Hematopoietic multipotent progenitor cell treated with erythropoietin and hydrocortisone succinate and interleukin-3 and kit ligand, for 8 days (in vitro differentiated cells): ENCODE results near the gene PARP12.

Source experiments
- DNase-seq: peaks from one replicate; pipeline ENCODE4 v3.0.0-alpha.2; 2015

The PARP12 gene

DNA sequence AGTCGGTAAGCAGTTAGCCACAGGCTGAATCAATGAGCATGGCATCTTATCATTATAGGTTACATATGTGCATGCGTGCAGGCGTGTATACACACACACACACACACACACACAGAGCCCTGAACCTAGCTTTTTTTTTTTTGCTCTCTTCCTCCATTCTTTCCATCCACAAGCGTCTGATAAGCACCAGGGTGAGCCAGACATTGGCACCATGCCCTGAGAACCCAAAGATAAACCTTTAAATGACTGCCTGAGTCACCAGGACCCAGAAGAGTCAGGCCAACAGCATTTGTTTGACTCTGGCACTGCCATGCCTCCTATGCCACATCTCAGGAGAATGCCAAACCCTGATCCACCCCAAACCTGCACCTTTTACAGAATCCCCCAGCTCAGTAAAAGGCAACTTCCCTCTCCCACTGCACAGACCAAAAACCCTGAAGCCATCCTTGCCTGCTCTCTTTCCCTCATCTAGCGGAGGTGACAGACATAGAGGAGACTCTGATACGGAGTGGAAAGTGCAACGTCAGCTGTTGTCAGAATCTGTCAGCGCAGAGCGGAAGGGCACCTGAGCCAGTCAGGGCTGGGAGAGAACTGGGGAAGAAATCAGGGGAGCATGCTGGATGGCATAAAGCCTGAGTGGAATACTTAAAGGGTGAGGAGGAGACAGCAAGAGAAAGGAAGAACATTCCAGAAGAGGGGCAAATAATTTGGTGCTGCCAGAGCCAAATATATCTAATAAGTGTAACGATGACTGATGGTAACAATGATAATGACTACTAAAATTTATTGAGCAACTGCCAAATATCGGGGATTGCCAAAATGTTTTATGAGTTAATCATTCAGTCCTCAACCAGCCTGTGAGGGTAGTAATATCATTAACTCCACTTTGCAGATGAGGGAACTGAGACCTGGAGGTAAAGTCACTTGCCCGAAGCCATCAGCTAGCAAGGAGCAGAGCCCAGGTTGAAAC, 3.2 kb downstream of the PARP12 start:
- peak; percentile 99 for DNase-seq

- no peak for DNase-seq
These were observed 4.2 kb downstream of the PARP12 start for GRCh38 chr7:140058517-140058916.

DNA sequence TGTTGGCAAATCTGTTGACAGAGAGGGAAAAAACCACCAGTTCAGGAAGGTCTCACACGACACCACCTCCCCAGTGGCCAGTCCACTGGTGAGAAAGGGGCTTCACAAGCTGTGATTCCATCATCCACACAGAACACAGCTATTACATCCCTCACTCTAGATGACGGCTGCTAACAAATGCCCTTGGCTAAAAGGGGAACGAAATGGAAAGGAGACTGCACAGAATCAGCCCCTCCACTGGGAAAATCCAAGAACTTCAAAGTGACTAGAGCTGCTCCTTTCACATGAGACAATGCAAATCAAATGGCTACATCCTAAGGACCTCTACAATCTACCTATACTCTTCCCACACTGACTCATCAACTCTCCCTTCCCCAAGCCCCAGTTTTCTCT, 5.6 kb downstream of the PARP12 start:
- DNase-seq, result no peak

DNA sequence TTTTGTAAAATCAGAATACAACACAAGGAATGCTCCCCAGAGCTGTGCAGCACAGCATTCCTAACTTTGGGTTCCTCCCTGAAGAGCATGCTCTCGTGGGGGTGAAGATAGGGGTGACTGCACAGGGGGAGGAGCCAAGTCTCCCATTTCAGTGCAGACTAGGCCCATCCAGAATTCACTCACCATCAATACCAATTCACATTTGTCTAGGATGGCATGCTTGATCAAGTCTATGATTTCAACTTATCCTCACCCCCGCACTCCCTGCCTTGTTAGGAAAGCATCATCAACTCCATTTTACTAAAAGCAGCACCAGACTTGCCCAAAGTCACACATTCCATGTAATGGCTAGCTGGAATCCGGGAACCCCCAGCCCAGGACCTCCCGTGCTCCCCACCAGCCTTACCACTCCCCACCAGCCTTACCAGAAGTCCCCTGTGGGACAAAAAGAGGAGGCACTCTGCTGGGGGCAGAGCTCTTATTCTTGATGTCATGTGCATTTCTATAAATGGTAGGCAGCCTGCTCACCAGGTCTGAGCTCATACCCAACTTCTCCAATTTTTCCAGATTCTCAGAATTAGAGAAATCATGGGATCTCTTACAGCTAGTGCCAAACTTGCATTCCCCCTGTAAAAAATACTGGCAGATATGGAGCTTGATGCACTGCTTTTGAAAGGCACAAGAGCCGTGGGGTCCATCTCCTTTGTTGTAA, 6.2 kb downstream of the PARP12 start:
- DNase-seq, result no peak

DNA sequence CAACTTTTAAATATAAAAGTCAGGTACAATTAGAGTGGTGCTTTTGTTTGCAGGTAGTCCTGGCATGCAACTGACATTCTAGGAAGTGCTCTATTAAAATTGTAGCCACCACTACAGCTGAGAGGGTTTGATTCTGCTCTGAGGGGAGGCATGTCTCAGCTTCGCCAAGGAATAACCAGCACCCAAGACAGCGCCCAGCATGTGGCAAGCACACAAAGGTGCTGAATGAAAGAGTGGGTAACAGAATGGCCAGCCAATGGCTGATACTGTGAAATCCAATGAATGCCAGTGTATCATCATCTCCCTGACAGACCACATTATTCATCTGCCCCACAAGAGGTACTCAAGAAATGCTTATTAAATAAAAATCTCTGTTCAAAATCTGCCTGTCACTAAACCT, 6.9 kb downstream of the PARP12 start:
- no peak for DNase-seq

DNA sequence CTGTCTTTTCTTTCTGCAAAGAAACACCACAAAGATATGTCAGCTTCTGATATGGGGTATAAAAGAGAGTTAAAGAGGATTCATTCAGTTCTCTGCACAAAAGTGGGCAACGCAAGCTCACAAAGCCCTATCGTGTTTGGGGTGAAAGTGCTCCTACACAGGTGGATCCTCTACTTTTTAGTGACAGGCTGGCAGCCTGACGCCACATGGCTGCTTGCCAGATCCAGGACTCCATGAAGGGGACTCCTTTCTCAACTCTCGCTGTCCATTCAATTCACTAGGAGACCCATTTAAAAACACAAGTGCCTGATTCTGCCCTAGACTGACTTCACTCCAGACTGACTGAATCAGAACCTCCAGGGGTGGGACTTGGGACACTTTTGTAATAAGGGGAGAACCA, 8.0 kb downstream of the PARP12 start:
- DNase-seq, result no peak

DNA sequence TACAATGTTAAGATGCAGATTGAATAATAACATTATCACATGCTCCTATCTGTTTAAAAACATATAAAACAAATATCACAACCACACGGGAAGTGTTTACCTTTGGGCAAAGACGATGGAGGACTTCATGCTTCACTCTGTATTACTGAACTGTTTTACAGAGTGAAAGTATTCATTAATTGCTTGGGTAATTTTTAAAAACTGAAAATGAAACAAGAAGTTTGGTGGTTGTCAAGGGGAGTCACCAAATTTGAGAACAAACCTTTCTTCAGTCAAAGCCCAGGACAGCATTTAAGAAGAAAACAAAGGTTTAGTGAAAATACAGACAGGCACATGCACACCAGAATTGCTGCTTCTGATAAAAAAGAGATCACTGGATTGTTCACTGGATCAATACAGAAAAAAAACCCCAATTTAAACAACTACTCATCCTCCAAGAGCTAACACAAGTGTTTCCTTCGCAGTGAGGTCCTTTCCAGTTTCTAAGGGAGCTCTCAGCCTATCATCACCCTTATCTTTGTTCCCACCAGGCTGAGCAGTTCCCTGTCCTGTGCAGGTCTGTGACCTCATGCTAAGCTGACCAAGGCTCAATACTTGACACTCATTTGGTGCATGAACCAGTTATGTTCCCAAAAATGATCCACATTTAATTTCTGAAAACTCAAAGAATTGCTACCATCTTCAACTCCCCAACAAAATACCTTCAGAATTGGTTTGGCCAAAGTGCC, 8.8 kb downstream of the PARP12 start:
- DNase-seq, result peak; percentile 26

GRCh38 chr7:140051820-140052219, 10.9 kb downstream of the PARP12 start:
- DNase-seq, result no peak

- DNase-seq, result no peak
These were observed 12.7 kb downstream of the PARP12 start for GRCh38 chr7:140050100-140050499.

DNA sequence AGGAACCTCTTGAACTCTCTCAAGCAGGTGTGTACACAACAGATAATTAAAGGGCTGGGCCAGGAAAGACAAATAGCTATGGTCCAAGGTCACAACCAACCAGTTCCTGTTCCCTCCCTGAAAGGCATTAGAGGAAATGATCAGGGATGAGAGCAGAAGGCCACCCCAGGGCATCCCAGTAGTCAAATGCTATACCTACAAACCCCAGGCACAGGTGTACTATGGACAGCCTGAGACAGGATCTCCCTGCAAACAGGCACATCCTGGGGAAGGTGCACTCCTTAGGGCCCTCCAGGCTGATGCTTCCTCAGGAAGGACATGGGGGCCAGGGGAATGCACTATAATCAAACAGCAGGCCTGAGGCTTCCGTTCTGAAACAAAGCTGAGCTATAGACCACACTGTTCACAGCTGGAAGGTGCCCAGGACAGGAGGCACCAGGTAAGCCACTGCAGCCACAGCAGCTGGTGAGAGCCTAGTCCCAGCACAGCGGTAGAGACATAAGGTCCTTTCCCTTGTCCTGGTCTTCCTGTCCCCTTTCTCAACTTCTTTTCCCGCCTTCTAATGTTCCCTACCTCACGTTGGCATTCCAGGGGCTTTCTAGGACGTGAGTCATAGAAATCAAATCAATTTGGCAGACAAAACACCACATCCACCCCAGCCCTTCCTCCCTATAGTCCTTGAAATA, 13.3 kb downstream of the PARP12 start:
- no peak for DNase-seq

GRCh38 chr7:140048989-140049338, 13.8 kb downstream of the PARP12 start:
- no peak for DNase-seq

DNA sequence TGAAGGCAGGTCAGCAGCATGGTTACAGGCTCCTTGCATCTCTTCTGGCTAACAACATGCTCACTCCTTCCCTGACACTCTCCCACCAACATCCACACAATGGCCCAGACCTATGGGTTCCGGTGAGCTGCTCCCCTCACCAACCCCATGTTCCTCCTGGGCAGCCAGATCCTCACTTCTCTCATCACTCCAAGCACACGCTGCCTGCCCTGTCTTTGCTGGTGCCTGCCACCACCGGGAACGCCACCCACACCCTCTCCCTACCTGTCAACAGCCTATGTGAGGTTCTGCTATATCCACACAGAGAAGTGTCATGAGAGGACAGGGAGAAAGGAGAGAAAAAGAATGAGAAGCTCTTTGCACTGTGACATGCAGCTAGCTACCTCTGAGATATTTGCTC, 14.6 kb downstream of the PARP12 start:
- DNase-seq, result no peak

DNA sequence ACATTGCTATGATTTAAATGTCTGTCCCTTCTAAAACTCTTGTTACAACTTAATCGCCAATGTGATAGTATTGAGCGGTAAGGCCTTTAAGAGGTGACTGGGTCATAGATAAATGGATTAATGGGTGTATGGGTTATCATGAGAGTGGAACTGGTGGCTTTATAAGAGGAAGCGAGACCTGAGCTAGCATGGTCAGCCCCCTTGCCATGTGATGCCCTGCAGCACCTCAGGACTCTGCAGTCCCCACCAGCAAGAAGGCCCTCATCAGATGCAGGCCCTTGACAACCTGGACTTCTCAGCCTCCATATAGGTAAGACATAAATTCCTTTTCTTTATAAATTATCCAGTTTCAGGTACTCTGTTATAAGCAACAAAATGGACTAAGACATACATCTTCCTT, 15.6 kb downstream of the PARP12 start:
- DNase-seq, result no peak

- DNase-seq, result no peak
These were observed 17.1 kb downstream of the PARP12 start for GRCh38 chr7:140045697-140046096.

- DNase-seq, result no peak
These were observed 18.5 kb downstream of the PARP12 start for GRCh38 chr7:140044251-140044650.

- no peak for DNase-seq
These were observed 20.4 kb downstream of the PARP12 start for GRCh38 chr7:140042386-140042670.

DNA sequence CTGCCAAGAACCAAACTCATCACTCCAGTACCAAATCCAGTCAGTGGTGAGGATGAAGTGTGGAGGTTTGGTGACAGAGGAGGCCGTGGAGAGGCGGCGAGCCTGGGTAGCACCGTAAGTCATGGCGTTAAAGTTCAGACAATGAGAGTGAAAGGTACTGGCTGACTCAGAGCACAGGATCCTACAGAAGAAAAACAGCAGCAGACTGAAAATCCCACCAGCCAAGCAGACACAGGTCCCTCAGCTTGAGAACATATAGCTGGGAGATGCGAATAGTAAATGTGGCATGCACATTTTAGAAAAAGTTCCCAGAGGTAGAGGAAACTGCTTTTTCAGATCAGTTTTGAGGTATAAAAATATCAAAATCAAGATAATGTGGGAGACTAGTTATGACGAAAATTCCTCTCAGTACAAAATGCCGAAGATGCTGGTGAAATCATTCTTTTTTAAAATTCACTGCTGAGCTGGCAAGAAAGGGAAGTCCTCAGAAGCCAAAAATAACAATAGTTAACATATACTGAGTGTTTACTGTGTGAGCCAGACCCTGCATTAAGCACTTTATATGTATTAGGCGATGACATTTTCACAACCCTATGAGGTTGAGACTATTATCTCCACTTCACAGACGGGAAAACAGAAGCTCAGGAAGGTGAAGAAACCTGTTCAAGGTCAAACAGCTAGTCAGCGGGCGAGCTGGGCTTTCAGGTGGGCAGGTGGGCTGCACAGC, 20.9 kb downstream of the PARP12 start:
- no peak for DNase-seq

DNA sequence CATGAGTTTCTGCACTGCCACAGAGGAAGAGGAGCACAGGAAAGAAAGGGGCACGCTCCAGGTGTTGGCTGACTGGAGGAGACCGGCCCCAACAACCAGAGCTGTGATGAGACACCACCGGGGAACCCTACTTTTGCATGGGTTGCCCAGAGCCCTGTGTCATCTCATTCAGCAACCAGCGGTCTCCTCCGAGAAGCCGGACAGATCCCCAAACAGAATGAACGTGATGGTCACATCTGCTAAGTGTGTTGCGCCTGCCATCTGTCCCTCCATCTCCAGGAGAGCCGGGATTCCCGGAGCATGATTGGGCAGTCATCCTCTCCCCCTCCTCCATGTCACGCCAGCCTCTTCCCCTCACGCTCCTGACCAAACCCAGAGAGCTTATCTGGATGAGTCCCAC, 22.9 kb downstream of the PARP12 start:
- DNase-seq, result no peak

- DNase-seq, result no peak
These were observed 23.7 kb downstream of the PARP12 start for GRCh38 chr7:140039066-140039465.

DNA sequence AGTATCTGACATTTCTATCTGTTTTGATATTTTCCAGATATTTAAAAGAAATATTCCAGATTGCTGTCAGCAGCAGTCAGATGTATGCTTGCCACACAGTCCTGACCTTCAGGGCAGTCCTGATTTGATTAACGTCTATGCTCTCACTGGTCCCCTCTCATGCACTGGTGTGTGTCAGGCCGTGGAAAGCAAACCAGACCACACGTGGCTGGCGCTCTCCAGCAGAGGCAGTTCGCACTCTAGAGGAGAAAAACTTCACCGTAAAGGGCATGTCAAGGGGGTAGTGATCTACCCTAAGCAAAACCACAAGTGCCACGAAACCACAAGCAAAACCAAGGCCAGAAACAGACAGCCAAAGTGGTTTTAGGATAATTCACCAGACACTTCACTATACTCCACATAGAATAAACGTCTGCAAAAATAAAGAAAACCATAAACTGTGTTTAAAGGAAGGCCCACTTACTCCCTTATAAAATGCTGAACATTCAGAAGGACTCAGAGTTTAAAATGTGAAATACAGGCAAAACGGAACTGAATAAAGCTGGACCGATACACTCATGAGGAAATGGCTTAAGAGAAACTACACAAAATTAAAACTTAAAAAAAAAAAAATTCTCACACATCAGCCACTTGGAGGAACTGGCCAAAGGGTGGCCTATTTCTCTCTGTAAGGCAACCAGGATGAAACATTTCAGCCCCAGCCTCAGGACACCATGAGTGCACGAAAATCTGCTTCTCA, 26.4 kb downstream of the PARP12 start:
- DNase-seq, result peak; percentile 36

- DNase-seq, result no peak
These were observed 27.1 kb downstream of the PARP12 start for GRCh38 chr7:140035400-140036223.
